ENCODE results near the gene CKAP4.
"Not testable (repeated sequence)": the region's sequence is repeated elsewhere in the genome, so short reads cannot be mapped to it uniquely, and the experiment has no call there.

Gene CKAP4

GRCh38 chr12:106247674-106248311 lies at the start of gene CKAP4:
TSS of gene CKAP4 (minus strand) at chr12:106248020. CDS start at chr12:106247851, 169 bp downstream.
- DNase-seq = peak; percentile 24 to 35

GRCh38 chr12:106297075-106297474 lies 49.3 kb upstream of the CKAP4 start:
- no peak for DNase-seq

- no peak for DNase-seq
Measured at GRCh38 chr12:106296179-106296877, 48.5 kb upstream of the CKAP4 start.

- DNase-seq = no peak
Measured at GRCh38 chr12:106292339-106292738, 44.5 kb upstream of the CKAP4 start.

- peak in 1 of 2 experiments; percentile 11 for DNase-seq
Measured at GRCh38 chr12:106291342-106291741, 43.5 kb upstream of the CKAP4 start.

GRCh38 chr12:106290666-106291065 lies 42.8 kb upstream of the CKAP4 start:
- DNase-seq = no peak

- no peak for DNase-seq
Measured at GRCh38 chr12:106289196-106289681, 41.4 kb upstream of the CKAP4 start.

- peak in 1 of 2 experiments; percentile 15 for DNase-seq
Measured at GRCh38 chr12:106288494-106289195, 40.8 kb upstream of the CKAP4 start.

GRCh38 chr12:106288101-106288493 lies 40.3 kb upstream of the CKAP4 start:
- no peak for DNase-seq

GRCh38 chr12:106287364-106287763 lies 39.5 kb upstream of the CKAP4 start:
- DNase-seq = no peak

- not testable (repeated sequence) for DNase-seq
Measured at GRCh38 chr12:106286576-106287162, 38.8 kb upstream of the CKAP4 start.

- no peak for DNase-seq
Measured at GRCh38 chr12:106285982-106286381, 38.2 kb upstream of the CKAP4 start.

GRCh38 chr12:106284358-106285105 lies 36.7 kb upstream of the CKAP4 start:
- no peak for DNase-seq

- peak; percentile 50 to 59 for DNase-seq
Measured at GRCh38 chr12:106282457-106283097, 34.8 kb upstream of the CKAP4 start.

GRCh38 chr12:106281804-106282203 lies 34.0 kb upstream of the CKAP4 start:
- DNase-seq = no peak

GRCh38 chr12:106281056-106281782 lies 33.4 kb upstream of the CKAP4 start:
- DNase-seq = no peak

- no peak for DNase-seq
Measured at GRCh38 chr12:106280106-106280505, 32.3 kb upstream of the CKAP4 start.

GRCh38 chr12:106276032-106276740 lies 28.4 kb upstream of the CKAP4 start:
- DNase-seq = no peak

- DNase-seq = no peak
Measured at GRCh38 chr12:106275458-106275857, 27.6 kb upstream of the CKAP4 start.

- DNase-seq = no peak
Measured at GRCh38 chr12:106274575-106275121, 26.8 kb upstream of the CKAP4 start.

All from SHP77 (cell line).